GM19452 (cell line): ENCODE results near the gene TUBB1.

Experiments
- ATAC-seq: cut with Tn5 transposase; IDR thresholded peaks from one replicate; pipeline ENCODE4 v1.9.1; 2021; ENCODE audit not compliant: unreplicated experiment

Gene TUBB1

GRCh38 chr20:59042151-59042795 lies 23.0 kb downstream of the TUBB1 start, which contains the start of gene PRELID3B:
PRELID3B (minus strand) TSS chr20:59042786; CDS start chr20:59042730, 56 bp downstream.
- ATAC-seq: peak; percentile 30

DNA sequence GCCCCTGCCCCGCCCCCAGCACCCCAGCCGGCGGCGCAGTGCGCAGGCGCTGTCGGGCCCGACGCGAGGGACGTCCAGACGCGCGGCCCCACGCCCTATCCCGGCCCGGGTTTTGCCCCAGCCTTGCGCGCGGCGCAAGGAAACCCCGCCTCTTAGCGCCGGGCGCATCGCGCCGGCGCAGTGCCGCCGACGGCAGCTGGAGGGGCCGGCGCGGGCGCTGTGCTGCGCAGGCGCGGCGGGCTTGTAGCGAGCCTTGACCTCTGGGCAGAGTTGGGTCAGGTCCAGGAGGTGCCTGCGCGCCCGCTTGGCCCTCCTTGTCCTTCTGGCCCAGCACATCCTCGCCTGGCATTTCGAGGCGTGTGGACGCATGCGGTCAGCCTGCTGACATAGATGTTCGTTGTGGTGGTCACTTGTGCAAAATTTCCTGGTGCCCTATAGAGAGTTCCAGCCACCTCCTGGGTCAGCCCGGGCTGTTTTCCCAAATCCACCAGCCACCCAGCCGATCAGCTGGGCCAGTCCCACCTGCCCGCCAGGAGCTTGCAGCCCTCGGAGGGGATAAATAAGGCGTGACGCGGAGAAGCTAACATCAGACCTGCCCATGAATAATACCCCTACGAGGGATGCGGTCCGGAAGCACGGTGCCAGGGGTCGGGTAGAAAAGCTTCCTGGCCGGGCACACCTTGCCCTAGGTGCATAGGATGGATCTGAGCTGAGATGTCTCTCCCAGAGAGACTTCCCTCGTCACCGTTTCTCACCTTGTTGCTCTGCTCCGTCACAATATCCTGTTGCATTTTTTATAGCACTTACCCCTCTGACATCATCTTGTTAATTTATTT lies 23.8 kb downstream of the TUBB1 start:
- peak; percentile 91 for ATAC-seq

DNA sequence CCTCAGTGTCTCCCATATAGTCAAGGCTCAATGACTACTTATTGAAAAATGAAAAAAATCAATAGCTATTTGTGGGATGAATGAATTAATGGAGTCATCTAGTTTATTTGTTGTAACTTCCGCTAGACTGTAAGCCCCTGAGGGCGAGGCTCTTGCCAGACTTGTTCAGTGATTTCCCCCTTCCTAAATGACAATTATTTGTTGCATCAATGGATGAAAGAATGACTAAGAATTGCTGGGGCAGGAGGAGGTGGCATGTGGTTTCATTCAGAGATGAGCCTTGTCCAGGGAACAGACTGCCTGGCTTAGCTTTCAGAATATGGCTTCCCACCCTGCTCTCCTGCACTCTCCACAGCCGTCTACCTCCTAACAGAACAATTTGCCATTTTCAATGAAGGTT lies 24.5 kb downstream of the TUBB1 start:
- ATAC-seq: no peak

- ATAC-seq: no peak
Observed at GRCh38 chr20:59044295-59044694, 25.1 kb downstream of the TUBB1 start.

DNA sequence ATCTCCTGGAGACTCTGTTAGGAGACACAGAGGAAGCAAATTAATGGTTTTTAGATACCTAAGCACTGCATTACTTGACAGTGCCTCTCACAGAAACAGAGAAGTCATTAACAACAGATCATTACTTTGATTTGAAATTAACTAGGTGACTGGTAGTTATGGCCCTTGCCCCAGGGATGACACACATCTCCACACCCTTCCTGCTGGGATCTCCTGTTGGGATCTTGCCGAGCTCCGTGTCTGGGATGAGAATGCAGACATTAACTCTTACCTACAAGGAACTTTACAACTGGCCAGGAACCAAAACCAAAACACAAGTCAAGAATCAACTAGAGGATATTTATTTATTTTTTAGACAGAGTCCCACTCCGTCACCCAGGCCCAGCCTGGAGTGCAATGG lies 25.6 kb downstream of the TUBB1 start:
- ATAC-seq: no peak

GRCh38 chr20:59046862-59047261 lies 27.6 kb downstream of the TUBB1 start:
- ATAC-seq: no peak

GRCh38 chr20:59047938-59048680 lies 28.9 kb downstream of the TUBB1 start:
- no peak for ATAC-seq

- ATAC-seq: no peak
Observed at GRCh38 chr20:59048681-59049030, 29.4 kb downstream of the TUBB1 start.

DNA sequence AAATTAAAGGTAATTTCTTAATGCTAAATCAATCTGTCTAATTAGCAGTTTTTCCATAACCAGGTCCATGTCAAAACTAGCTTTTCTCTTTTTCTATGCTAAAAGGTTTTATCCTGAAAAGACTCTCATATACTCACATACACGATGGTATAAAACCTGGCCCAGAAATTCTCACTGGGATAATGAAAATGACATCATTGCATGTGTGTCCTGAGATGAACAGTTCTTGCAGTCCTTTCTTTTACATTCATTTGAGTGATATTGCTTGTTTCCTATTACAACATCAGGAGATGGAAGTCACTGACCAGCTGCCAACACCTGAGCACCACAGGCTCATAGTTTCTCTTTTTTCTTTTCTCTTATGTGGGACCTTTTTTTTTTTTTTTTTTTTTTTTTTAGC lies 31.2 kb downstream of the TUBB1 start:
- no peak for ATAC-seq

DNA sequence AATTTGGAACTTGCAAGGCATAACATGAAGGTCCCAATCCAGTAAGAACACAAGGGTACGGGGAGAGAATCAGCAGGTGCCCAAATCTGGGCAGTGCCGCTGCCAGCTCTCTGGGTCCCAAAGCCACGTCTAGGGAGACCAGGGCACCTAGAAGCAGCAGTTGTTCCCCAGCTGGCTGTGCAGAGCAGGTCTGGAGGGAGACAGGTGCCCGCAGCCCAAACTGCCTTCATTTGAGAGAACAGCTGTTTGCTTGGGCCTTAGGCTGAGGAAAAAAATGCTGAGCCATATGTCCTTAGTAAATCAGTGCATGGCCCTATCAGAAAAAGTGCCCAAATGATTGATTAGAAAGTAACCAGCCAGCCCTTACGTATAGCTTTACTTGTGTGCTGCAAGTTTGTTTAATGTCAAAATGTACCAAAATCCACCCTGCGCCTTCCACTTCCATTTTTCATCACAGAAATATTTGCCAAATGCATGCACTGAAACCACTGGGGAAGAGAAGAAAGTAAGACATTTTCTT lies 32.5 kb downstream of the TUBB1 start:
- no peak for ATAC-seq

GRCh38 chr20:59055302-59055701 lies 36.1 kb downstream of the TUBB1 start:
- no peak for ATAC-seq

- ATAC-seq: no peak
Observed at GRCh38 chr20:59062081-59062480, 42.9 kb downstream of the TUBB1 start.

GRCh38 chr20:59063358-59064213 lies 44.4 kb downstream of the TUBB1 start:
- no peak for ATAC-seq

DNA sequence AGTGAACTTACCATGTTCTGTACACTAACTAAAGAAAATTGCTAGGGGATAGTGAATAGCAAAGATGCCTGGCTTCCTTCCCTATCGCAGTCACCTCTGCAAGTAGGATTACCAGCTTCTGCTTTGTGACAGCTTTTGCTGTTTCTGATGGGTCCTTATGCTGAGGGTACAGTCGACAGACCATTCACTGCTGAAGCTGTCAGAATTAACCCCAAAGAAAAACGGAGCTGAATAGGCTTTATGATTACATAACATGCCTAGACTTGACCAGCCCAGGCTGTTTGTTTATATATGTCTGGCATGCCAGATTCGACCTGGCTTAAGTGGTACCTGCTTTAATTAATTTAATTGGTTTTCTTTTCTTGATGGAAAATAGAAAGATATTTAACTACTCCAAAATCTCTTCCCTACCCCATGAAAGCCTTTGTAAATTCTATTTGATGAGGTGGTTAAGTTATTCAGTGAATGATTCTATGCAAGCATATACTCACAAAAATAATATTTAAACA lies 45.0 kb downstream of the TUBB1 start:
- ATAC-seq: no peak

DNA sequence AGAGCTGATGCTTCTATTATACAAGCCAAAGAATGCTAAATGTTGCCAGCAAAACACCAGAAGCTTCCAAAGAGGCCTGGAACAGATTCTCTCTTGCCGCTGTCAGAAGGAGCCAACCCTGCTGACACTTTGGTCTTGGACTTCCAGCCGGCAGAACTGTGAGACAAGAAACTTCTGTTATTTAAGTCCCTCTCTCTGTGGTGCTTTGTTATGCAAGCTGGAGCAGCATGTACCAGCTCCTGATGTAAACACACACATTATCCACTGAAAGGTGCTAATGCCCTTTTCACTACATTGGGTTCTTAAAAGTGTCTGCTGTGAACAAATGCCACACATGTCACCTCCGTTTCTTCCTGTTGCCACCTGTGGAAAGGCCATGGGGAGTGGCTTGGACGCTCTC lies 49.3 kb downstream of the TUBB1 start:
- no peak for ATAC-seq

- no peak for ATAC-seq
Observed at GRCh38 chr20:59069026-59069425, 49.8 kb downstream of the TUBB1 start.

- no peak for ATAC-seq
Observed at GRCh38 chr20:59071216-59071615, 52.0 kb downstream of the TUBB1 start.

GRCh38 chr20:59073582-59073981 lies 54.4 kb downstream of the TUBB1 start:
- ATAC-seq: no peak

- no peak for ATAC-seq
Observed at GRCh38 chr20:59074456-59074855, 55.2 kb downstream of the TUBB1 start.

GRCh38 chr20:59075934-59076508 lies 56.8 kb downstream of the TUBB1 start:
- no peak for ATAC-seq
